Measurements from ENCODE around the gene ASCC2. TPM values are rescaled to one million over a fixed set of nuclear protein-coding genes. Genes with fewer than 3 reads are reported as not detected.

Gene ASCC2
- total RNA-seq, 4 donors from 2014 or later = 20.5 to 32.6 (median 25.1) TPM

DNA sequence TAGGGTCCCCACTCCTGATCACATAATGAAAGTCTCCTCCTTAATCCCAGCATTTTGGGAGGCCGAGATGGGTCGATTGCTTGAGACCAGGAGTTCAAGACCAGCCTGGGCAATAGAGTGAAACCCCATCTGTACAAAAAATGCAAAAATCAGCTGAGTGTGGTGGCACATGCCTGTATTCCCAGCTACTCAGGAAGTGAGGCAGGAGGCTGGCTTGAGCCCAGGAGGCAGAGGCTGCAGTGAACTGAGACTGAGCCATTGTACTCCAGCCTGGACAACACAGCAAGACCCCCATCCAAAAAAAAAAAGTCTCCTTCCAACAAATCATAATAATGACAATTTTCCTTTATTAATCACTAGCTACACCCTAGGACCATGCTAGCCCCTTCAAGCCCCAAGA, 86.4 kb downstream of the ASCC2 start:
- H3K36me3 ChIP-seq = peaks cover 15 to 54% (median 42%) of the 10 kb centered on the region in 4 donors
- intact Hi-C loops (cut with DNase I) = no loop called here
- no peak overlapping the region for H3K27ac ChIP-seq (replicated peaks in 1 of 4)
- 90% methylated on average over 2 of the region's 2 CpGs for WGBS
- H3K27me3 ChIP-seq = no peaks in the 10 kb centered on the region
- no peak overlapping the region for H3K4me3 ChIP-seq
- H3K9me3 ChIP-seq = no peaks in the 10 kb centered on the region
- TF ChIP-seq POLR2A (IDR thresholded peaks at IDR 0.05; ENCODE audit: low read depth) = no peak
- no peak for TF ChIP-seq POLR2AphosphoS5 (IDR thresholded peaks at IDR 0.05)
- TF ChIP-seq EP300 (IDR thresholded peaks at IDR 0.05) = no peak
- TF ChIP-seq, protein P1, sequence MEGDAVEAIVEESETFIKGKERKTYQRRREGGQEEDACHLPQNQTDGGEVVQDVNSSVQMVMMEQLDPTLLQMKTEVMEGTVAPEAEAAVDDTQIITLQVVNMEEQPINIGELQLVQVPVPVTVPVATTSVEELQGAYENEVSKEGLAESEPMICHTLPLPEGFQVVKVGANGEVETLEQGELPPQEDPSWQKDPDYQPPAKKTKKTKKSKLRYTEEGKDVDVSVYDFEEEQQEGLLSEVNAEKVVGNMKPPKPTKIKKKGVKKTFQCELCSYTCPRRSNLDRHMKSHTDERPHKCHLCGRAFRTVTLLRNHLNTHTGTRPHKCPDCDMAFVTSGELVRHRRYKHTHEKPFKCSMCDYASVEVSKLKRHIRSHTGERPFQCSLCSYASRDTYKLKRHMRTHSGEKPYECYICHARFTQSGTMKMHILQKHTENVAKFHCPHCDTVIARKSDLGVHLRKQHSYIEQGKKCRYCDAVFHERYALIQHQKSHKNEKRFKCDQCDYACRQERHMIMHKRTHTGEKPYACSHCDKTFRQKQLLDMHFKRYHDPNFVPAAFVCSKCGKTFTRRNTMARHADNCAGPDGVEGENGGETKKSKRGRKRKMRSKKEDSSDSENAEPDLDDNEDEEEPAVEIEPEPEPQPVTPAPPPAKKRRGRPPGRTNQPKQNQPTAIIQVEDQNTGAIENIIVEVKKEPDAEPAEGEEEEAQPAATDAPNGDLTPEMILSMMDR (IDR thresholded peaks at IDR 0.05) = no peak
- no peak for DNase-seq (ENCODE audit: extremely low spot score)
- no peaks in the 10 kb centered on the region for H3K4me1 ChIP-seq

GRCh38 chr22:29750559-29751538, 87.2 kb downstream of the ASCC2 start:
- WGBS = 77% methylated on average over 11 of the region's 11 CpGs
- DNase-seq (ENCODE audit: extremely low spot score) = no peak
- H3K4me1 ChIP-seq = no peaks in the 10 kb centered on the region
- H3K9me3 ChIP-seq = no peaks in the 10 kb centered on the region
- H3K27ac ChIP-seq (replicated peaks in 1 of 4) = no peak overlapping the region
- no peak for TF ChIP-seq POLR2A (IDR thresholded peaks at IDR 0.05; ENCODE audit: low read depth)
- no peak for TF ChIP-seq EP300 (IDR thresholded peaks at IDR 0.05)
- TF ChIP-seq, protein P1 (IDR thresholded peaks at IDR 0.05) = no peak
- TF ChIP-seq POLR2AphosphoS5 (IDR thresholded peaks at IDR 0.05) = no peak
- intact Hi-C loops (cut with DNase I) = no loop called here
- H3K27me3 ChIP-seq = no peaks in the 10 kb centered on the region
- H3K4me3 ChIP-seq = no peak overlapping the region
- H3K36me3 ChIP-seq = peaks cover 23 to 62% (median 50%) of the 10 kb centered on the region in 4 donors

GRCh38 chr22:29750029-29750428, 88.0 kb downstream of the ASCC2 start:
- WGBS = 92% methylated on average over 3 of the region's 3 CpGs
- intact Hi-C loops (cut with DNase I) = no loop called here
- no peak for DNase-seq (ENCODE audit: extremely low spot score)

GRCh38 chr22:29748248-29748893, 89.7 kb downstream of the ASCC2 start:
- Histone ChIP-seq H3K36me3 (peaks cover 33 to 72% (median 59%) of the 10 kb centered on the region in 4 donors), H3K9me3 (no peaks in the 10 kb centered on the region), H3K4me3 (no peak overlapping the region), H3K27me3 (no peaks in the 10 kb centered on the region), H3K27ac (replicated peaks in 1 of 4) (no peak overlapping the region), H3K4me1 (no peaks in the 10 kb centered on the region)
- intact Hi-C loops (cut with DNase I) = no loop called here
- WGBS = 86% methylated on average over 4 of the region's 9 CpGs
- TF ChIP-seq, protein P1 (IDR thresholded peaks at IDR 0.05) = no peak
- no peak for TF ChIP-seq EP300 (IDR thresholded peaks at IDR 0.05)
- DNase-seq (ENCODE audit: extremely low spot score) = no peak

More at GRCh38 chr22:29750029-29750428, 88.0 kb downstream of the ASCC2 start:
- no peaks in the 10 kb centered on the region for H3K4me1 ChIP-seq
- H3K9me3 ChIP-seq = no peaks in the 10 kb centered on the region
- no peak for TF ChIP-seq EP300 (IDR thresholded peaks at IDR 0.05)
- TF ChIP-seq, protein P1 (IDR thresholded peaks at IDR 0.05) = no peak
- no peak for TF ChIP-seq POLR2AphosphoS5 (IDR thresholded peaks at IDR 0.05)
- no peak overlapping the region for H3K27ac ChIP-seq (replicated peaks in 1 of 4)
- no peak overlapping the region for H3K4me3 ChIP-seq
- peaks cover 31 to 71% (median 58%) of the 10 kb centered on the region in 4 donors for H3K36me3 ChIP-seq
- H3K27me3 ChIP-seq = no peaks in the 10 kb centered on the region

Measured in esophagus muscularis mucosa (tissue), 4 donors.